ENCODE measurements around the gene SESN3.

The SESN3 gene

DNA sequence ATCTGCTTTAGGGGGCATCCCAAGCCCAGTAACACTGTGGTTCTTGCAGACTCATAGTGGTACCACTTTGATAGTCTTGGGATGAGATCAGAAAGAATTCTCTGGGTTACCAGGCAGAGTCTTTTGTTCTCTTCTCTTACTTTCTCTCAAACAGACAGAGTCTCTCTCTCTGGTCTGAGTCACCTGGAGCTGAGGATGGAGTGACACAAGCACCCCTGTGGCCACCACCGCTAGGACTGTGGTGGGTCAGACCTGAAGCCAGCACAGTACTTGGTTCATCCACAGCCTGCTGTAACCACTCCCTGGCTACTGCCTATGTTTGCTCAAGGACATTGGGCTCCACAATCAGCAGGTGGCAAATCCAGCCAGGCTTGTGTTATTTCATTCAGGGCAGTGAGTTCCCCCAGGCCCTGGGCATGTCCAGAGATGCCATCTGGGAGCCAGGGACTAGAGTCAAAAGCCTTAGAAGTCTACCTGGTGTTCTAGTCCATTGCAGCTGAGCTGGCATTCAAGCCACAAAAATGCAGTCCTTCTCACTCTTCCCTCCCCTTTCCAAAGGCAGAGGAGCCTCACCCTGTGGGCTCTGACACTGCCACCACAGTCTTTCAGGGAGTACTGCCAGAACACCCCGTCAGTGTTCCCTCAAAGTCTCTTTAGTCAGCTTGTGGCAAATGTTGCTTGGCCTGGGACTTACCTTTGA lies 111.5 kb downstream of the SESN3 start:
- ATAC-seq (peak; percentile 57), DNase-seq (no peak)

DNA sequence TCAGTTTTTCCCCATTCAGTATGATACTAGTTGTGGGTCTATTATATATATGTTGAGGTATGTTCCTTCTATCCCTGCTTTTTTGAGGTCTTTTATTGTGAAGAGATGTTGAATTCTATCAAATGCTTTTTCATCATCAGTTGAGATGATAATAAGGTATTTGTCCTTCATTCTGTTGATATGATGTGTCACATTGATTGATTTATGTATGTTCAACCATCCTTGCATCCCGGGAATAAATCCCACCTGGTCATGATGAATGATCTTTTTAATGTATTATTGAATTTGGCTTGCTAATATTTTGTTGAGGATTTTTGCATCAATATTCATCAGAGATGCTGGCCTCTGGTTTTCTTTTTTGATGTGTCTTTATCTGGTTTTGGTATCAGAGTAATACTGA lies 115.4 kb downstream of the SESN3 start:
- DNase-seq (no peak), ATAC-seq (no peak)
